Skeletal muscle satellite cell (primary cell): ENCODE data around the gene OSCP1.

Experiments used
- H3K27me3 ChIP-seq: 2 replicates; pipeline ENCODE4 v1.7.0; 2013; ENCODE audit warnings: low read length; ENCODE audit not compliant: control insufficient read depth, insufficient read depth
- H3K36me3 ChIP-seq: 2 replicates; pipeline ENCODE4 v1.7.0; 2013; ENCODE audit warnings: mild to moderate bottlenecking, control low read depth, low read length; ENCODE audit not compliant: insufficient read depth
- H3K4me1 ChIP-seq: 2 replicates; pipeline ENCODE4 v1.7.0; 2013; ENCODE audit warnings: low read length; ENCODE audit not compliant: control insufficient read depth, insufficient read depth
- H3K4me2 ChIP-seq: 2 replicates; pipeline ENCODE4 v1.7.0; 2013; ENCODE audit warnings: mild to moderate bottlenecking, low read length
- H3K4me3 ChIP-seq: 2 replicates; pipeline ENCODE4 v1.7.0; 2013; ENCODE audit warnings: low read length
- H3K9ac ChIP-seq: 2 replicates; pipeline ENCODE4 v1.7.0; 2013; ENCODE audit warnings: mild to moderate bottlenecking, low read depth, low read length, moderate library complexity
- H3K9me3 ChIP-seq: replicated peaks from 2 replicates; pipeline ENCODE4 v1.7.0; 2013; ENCODE audit warnings: mild to moderate bottlenecking, control low read depth, low read length

Gene OSCP1

DNA sequence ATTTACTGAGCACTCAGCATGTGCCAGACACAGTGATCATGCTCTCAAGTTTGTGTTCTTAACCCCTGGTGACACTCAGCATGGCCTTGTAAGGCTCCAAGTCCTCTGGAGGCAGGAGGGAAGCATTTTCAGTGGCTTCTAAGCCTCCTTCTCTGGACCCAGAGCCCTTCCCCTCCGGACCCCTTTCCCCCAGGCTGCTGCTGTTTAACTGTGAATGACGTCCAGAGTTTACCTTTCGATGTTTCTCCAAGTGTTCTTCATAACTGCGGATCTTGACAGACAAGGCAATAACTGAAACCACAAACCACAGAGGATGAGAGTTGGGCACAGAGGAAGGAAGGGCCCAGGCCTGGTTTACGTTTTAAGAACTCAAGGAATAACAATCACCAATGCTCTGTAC, 7.4 kb upstream of the OSCP1 start:
- Histone ChIP-seq H3K9me3 (no peaks in the 10 kb centered on the region), H3K4me3 (no peak overlapping the region), H3K4me1 (no peaks in the 10 kb centered on the region), H3K9ac (no peak overlapping the region), H3K36me3 (peaks cover 71% of the 10 kb centered on the region), H3K27me3 (no peaks in the 10 kb centered on the region), H3K4me2 (no peak overlapping the region)

DNA sequence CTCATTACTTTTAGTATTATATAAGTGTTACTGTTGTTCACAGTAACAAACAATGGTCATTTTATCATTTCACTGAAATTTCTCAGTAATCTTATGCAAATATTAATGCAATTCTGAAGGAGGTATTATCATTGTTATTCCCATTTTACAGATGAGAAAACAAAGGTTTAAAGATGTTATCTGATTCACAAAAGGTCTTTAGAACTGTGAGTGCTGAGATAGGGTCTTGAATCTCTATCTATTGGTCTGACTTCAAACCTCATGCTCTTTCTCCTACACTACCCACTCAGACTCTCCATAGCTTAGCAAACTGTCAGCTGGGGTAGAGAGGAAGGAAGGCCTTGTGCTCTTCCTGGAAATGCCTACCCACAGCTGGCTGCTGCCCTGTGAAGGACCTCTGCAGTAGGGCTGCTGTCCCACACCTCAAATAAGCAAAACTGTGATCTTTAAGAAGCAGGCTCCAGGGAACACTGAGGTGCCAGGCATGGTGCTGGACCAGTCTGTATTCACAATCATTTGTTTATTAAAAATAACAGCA, 6.2 kb upstream of the OSCP1 start:
- Histone ChIP-seq H3K4me2 (no peak overlapping the region), H3K4me3 (no peak overlapping the region), H3K9me3 (no peaks in the 10 kb centered on the region), H3K27me3 (no peaks in the 10 kb centered on the region), H3K36me3 (peaks cover 61% of the 10 kb centered on the region), H3K4me1 (no peaks in the 10 kb centered on the region), H3K9ac (no peak overlapping the region)

DNA sequence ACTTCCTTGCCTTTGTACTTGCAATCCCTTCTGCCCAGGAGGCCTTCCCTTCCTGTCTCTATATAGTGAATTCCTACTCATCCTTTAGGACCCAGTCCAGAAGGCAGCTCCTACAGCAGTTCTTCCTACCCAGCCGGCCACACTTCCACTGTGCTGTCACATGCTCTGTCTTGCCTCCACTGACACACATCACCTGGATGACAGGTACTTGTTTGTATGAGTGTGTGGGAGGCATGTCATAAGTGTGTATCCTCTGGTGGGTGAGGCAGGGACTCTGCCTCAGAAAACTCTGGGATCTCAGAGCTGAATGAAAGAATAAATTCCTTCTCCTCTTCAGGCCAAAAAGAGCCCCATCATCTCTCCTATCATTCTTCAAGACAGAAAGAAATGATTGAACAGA, 5.1 kb upstream of the OSCP1 start:
- Histone ChIP-seq H3K27me3 (no peaks in the 10 kb centered on the region), H3K4me3 (no peak overlapping the region), H3K4me2 (no peak overlapping the region), H3K4me1 (peaks cover 4% of the 10 kb centered on the region), H3K9me3 (no peaks in the 10 kb centered on the region), H3K36me3 (peaks cover 50% of the 10 kb centered on the region), H3K9ac (no peak overlapping the region)

DNA sequence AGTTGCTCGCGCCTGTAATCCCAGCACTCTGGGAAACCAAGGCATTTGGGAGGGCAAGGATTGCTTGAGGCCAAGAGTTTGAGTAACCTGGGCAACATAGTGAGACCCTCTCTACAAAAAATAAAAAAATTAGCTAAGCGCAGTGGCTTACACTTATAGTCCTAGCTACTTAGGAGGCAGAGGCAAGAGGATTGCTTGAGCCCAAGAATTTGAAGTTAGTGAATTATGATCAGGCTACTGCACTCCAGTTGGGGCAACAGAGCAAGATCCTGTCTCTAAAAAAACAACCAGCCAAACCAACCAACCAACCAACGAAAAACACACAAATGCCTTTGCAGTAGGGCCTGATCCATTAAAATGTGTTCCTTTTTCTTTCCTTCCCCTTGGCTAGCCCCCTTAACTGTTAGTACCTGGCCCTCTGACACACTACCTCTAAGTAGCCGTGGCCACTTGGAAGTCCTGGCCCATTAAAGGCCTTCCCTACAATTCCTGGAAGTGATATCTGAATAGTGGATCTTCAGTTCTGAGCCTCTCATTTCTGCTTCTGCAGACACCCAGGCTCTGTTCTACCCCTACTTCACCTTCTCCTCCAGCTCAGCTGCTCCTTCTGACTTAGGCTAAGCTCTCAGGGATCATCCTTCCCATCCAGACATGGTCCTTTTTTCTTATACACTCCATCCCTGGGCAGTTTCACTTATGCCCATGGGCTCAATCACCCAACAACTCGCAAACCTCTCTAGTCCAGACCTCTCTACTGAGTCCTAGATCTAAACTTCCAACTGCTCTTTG, 3.5 kb upstream of the OSCP1 start:
- Histone ChIP-seq H3K4me3 (no peak overlapping the region), H3K4me1 (peaks cover 4% of the 10 kb centered on the region), H3K36me3 (peaks cover 41% of the 10 kb centered on the region), H3K27me3 (no peaks in the 10 kb centered on the region), H3K4me2 (no peak overlapping the region), H3K9me3 (no peaks in the 10 kb centered on the region), H3K9ac (no peak overlapping the region)

DNA sequence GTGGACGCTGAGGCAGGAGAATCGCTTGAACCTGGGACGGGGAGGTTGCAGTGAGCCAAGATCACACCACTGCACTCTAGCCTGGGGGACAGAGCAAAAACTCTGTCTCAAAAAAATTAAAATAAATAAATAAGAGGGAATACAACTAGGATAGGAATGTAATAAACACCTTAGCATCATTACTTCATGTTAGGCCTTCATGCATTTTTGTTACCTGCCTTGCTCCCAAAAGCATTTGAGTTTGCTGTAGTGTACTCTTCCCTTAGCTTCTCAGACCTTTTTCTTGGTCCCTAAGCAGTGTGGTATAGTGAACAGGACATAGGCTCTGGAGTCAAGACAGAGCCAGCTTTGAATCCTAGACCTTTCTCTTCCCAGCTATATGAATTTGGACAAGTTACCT, 2.8 kb upstream of the OSCP1 start:
- no peaks in the 10 kb centered on the region for H3K27me3 ChIP-seq
- H3K9ac ChIP-seq, result no peak overlapping the region
- no peaks in the 10 kb centered on the region for H3K9me3 ChIP-seq
- no peak overlapping the region for H3K4me2 ChIP-seq
- H3K4me3 ChIP-seq, result no peak overlapping the region
- H3K36me3 ChIP-seq, result peaks cover 36% of the 10 kb centered on the region
- H3K4me1 ChIP-seq, result peaks cover 4% of the 10 kb centered on the region

DNA sequence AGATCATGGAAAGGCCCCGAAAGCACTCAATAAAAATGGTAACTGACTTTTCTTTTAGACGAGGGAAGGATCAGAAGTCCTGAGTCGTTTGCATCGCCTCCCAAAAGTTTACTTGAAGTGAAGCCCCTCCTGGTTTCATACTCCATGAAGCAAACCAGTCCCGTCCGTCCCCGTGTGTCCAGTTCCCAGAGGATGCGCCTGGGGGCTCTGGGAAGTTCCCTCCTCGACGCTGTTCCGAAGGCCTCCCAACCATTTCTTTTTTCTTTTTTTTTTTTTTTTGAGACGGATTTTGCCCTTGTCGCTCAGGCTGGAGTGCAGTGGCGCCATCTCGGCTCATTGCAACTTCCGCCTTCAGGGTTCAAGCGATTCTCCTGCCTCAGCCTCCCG, 661 bp upstream of the OSCP1 start:
- peak overlapping the region; percentile 90 for H3K9ac ChIP-seq
- peaks cover 4% of the 10 kb centered on the region for H3K4me1 ChIP-seq
- peak overlapping the region; percentile 90 for H3K4me2 ChIP-seq
- H3K36me3 ChIP-seq, result peaks cover 19% of the 10 kb centered on the region
- no peaks in the 10 kb centered on the region for H3K27me3 ChIP-seq
- H3K4me3 ChIP-seq, result peak overlapping the region; percentile 79
- no peaks in the 10 kb centered on the region for H3K9me3 ChIP-seq

DNA sequence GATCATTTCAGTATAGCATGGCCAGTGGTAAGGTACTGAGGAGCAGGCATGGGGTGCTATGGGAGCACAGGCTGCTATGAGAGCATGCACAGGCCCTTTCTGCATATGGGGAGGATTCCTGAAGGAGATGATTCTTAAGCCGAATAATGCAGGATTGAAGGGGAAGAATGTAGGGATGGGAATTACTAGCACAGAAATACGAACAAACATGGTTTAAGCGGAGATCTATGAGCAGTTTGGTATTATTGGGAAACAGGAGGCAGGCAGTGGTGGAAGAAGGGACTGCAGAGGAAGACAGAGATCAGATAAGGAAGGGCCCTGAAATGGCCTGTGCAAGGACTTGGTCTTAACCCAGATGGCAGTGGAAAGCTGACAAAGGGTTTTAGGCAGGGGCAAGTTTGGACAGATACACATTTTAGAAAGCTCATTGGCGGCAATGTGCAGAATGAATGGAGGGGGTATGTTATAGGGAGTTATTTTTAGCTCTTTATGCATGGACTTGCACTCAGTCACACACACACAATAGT, 1.7 kb downstream of the OSCP1 start:
- no peak overlapping the region for H3K4me3 ChIP-seq
- no peak overlapping the region for H3K4me2 ChIP-seq
- H3K9me3 ChIP-seq, result no peaks in the 10 kb centered on the region
- peaks cover 4% of the 10 kb centered on the region for H3K4me1 ChIP-seq
- no peaks in the 10 kb centered on the region for H3K36me3 ChIP-seq
- no peaks in the 10 kb centered on the region for H3K27me3 ChIP-seq
- no peak overlapping the region for H3K9ac ChIP-seq

DNA sequence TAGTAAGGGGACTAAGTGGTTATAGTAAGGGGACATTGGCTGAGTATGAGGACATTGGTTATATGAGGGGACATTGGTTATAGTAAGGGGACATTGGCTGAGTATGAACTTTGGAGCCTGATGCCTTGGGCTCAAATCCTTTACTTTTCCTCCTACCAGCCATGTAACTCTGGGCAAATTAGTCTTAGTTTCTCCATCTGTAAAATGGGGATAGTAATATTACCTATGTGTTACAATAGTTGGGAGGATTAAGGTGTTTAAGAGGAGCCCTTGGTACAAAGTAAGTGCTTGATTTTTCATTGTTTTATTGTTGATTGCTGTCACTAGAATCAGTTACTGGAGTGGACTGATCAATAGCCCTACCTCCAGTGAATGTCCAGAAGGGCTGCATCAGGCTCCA, 2.8 kb downstream of the OSCP1 start:
- Histone ChIP-seq H3K36me3 (no peaks in the 10 kb centered on the region), H3K4me2 (no peak overlapping the region), H3K4me1 (peaks cover 4% of the 10 kb centered on the region), H3K9ac (no peak overlapping the region), H3K27me3 (no peaks in the 10 kb centered on the region), H3K4me3 (no peak overlapping the region), H3K9me3 (no peaks in the 10 kb centered on the region)

DNA sequence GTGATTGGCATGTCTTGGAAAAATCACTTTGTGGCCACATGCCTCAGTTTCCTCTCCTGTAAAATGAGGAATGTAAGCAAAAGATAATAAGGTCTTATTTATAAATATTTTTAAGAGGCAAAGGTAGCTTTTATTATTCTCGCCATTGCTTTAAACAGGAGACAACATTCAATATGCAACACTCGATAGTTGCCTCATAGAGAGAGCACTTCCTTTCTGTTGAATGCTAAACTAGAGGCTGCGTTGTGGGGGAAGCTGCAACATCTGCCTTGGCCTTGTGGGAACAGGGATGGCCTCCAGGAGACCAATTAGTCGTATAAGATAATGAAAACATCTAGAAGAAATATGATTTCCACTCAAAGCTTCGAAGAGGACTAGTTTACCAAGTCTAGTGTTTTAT, 3.5 kb downstream of the OSCP1 start:
- no peak overlapping the region for H3K4me2 ChIP-seq
- H3K36me3 ChIP-seq, result no peaks in the 10 kb centered on the region
- no peak overlapping the region for H3K9ac ChIP-seq
- H3K9me3 ChIP-seq, result no peaks in the 10 kb centered on the region
- no peaks in the 10 kb centered on the region for H3K27me3 ChIP-seq
- peaks cover 4% of the 10 kb centered on the region for H3K4me1 ChIP-seq
- H3K4me3 ChIP-seq, result no peak overlapping the region

DNA sequence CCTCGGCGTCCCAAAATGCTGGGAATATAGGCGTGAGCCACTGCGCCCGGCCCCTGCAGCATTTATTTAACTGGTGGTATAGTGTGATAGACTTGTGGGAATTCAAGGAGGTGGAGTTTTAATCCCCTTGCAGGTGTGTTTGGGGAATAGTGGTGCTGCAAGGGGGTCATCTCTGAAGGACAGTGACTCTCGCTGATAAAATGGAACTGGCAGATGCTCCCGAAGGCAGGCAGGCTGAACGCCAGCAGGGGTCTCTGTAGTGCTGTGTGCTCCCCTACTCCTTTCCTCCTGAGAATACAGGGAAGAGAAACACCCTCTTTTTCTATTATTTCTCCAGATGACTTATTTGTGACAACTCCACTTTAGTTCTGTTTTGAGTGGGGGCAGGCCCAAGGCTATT, 4.0 kb downstream of the OSCP1 start:
- H3K9me3 ChIP-seq, result no peaks in the 10 kb centered on the region
- H3K4me1 ChIP-seq, result peaks cover 4% of the 10 kb centered on the region
- no peaks in the 10 kb centered on the region for H3K36me3 ChIP-seq
- no peaks in the 10 kb centered on the region for H3K27me3 ChIP-seq
- H3K4me2 ChIP-seq, result no peak overlapping the region
- no peak overlapping the region for H3K9ac ChIP-seq
- H3K4me3 ChIP-seq, result no peak overlapping the region

DNA sequence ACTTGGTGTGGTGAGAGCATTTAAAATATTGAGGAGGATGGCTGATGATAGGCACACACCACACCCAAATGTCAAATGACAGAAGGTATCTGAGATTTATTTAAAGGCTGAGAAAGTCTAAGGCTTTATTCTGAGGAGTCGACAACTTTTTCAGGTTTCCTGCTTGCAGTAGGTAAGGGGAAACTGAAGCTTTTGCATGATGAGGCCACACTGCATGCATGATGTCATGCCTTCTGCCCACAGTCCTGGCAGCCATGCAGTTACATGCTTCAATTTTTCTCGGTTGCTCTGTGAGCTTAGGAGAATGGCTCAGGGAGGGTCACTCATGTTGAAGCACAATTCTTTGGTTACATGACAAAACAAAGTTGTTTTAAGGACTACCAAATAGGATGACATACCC, 7.0 kb downstream of the OSCP1 start:
- Histone ChIP-seq H3K9me3 (no peaks in the 10 kb centered on the region), H3K4me3 (no peak overlapping the region), H3K27me3 (no peaks in the 10 kb centered on the region), H3K4me1 (no peaks in the 10 kb centered on the region), H3K36me3 (no peaks in the 10 kb centered on the region), H3K9ac (no peak overlapping the region), H3K4me2 (no peak overlapping the region)

DNA sequence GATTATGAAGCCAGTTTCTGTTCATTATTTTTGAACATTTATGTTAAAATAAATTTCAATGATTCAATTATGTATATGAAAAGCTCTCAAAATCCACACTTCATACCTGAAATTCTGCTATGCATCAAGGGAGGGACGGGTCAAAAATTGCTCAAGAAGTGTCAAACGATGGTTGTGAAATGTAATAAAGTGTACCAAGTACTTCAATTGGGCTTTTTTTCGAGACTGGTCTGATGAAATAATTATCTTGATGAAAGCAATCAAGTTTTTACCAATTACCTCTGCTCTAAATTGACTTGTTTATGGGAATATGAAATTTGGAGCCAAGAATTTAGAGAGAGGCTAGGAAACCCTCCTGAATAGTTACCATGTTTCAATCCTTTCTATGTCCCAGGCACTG, 7.9 kb downstream of the OSCP1 start:
- Histone ChIP-seq H3K9me3 (no peaks in the 10 kb centered on the region), H3K4me2 (no peak overlapping the region), H3K9ac (no peak overlapping the region), H3K4me3 (no peak overlapping the region), H3K36me3 (no peaks in the 10 kb centered on the region), H3K27me3 (no peaks in the 10 kb centered on the region), H3K4me1 (no peaks in the 10 kb centered on the region)
